ENCODE results near the gene FSCB. TPM values are rescaled to one million over a fixed set of nuclear protein-coding genes. Genes with fewer than 3 reads are reported as not detected.
"Not testable (repeated sequence)": the region's sequence is repeated elsewhere in the genome, so short reads cannot be mapped to it uniquely, and the experiment has no call there.

FSCB gene
- total RNA-seq: not detected

DNA sequence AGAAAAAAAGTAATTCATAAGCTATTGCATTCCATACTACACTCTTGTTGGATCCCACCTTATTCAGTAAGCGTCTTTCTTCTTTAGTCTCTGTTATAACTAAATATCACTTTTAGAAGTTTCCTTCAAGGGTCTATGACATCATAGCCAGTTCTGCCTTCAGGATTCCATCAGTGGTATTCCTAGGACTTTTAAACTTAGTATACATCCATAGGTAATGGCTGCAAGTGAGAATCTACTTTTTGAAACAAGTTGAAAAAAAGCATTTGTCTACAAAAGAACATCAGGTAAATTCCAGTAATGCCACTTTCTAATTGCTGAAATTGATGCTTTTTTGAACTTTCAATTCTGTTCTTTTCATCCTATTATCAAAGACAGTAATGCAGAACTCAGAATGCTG lies at the start of gene FSCB:
Gene FSCB, minus strand, starts transcription at position 101 of the 400 bp plus-strand sequence. CDS start 296 bp downstream, outside the sequence.
- no peak for DNase-seq (ENCODE audit: low spot score in 2 of 2)
- Mint-ChIP-seq H3K27ac (no peak within 1 kb of the TSS), H3K36me3 (no peaks in the 10 kb centered on the region), H3K9me3 (peaks cover 11 to 17% of the 10 kb centered on the region in 2 donors)
- ATAC-seq: no peak

GRCh38 chr14:44531658-44532057 lies 24.6 kb upstream of the FSCB start:
- Mint-ChIP-seq H3K36me3 (no peaks in the 10 kb centered on the region), H3K27ac (no peak overlapping the region), H3K9me3 (peaks cover 4 to 5% of the 10 kb centered on the region in 2 donors)
- no peak for DNase-seq (ENCODE audit: low spot score in 2 of 2)
- no peak for ATAC-seq

DNA sequence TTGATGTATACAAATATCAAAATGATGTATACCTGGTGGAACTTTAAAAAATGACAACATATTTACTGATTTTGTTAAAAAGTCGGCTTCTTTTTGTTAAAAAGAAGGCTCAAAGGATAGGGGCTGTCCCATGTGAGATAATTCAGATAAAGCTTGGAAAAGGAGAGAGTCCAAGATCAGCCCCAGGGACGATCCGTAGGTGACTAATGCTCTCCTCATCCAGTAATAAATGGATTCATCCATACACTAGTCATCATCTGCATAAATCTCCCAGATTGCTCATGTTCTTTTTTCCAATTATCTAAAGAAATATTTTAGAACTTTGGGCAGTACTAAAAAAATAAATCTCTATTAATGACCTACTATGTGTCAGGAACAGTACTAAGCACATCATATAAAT lies 23.4 kb upstream of the FSCB start:
- Mint-ChIP-seq H3K9me3 (peaks cover 4 to 5% of the 10 kb centered on the region in 2 donors), H3K36me3 (no peaks in the 10 kb centered on the region), H3K27ac (no peak overlapping the region)
- no peak for DNase-seq (ENCODE audit: low spot score in 2 of 2)
- ATAC-seq: no peak

GRCh38 chr14:44529026-44529425 lies 21.9 kb upstream of the FSCB start:
- Mint-ChIP-seq H3K36me3 (no peaks in the 10 kb centered on the region), H3K9me3 (peaks cover 4 to 5% of the 10 kb centered on the region in 2 donors), H3K27ac (no peak overlapping the region)
- DNase-seq (ENCODE audit: low spot score in 2 of 2) (no peak), ATAC-seq (no peak)

- ATAC-seq (no peak), DNase-seq (ENCODE audit: low spot score in 2 of 2) (no peak)
- Mint-ChIP-seq H3K27ac (no peak overlapping the region), H3K36me3 (no peaks in the 10 kb centered on the region), H3K9me3 (no peaks in the 10 kb centered on the region)
These were observed 21.1 kb upstream of the FSCB start for GRCh38 chr14:44528180-44528579.

- ATAC-seq: no peak
- no peak for DNase-seq (ENCODE audit: low spot score in 2 of 2)
- no peak overlapping the region for H3K27ac Mint-ChIP-seq
- peaks cover 8 to 11% of the 10 kb centered on the region in 2 donors for H3K9me3 Mint-ChIP-seq
- no peaks in the 10 kb centered on the region for H3K36me3 Mint-ChIP-seq
These were observed 18.2 kb upstream of the FSCB start for GRCh38 chr14:44525237-44525636.

GRCh38 chr14:44515668-44516067 lies 8.6 kb upstream of the FSCB start:
- DNase-seq (ENCODE audit: low spot score in 2 of 2); ATAC-seq; H3K36me3 Mint-ChIP-seq; H3K27ac Mint-ChIP-seq: not testable (repeated sequence)
- H3K9me3 Mint-ChIP-seq: peaks cover 16 to 48% of the 10 kb centered on the region in 2 donors

DNA sequence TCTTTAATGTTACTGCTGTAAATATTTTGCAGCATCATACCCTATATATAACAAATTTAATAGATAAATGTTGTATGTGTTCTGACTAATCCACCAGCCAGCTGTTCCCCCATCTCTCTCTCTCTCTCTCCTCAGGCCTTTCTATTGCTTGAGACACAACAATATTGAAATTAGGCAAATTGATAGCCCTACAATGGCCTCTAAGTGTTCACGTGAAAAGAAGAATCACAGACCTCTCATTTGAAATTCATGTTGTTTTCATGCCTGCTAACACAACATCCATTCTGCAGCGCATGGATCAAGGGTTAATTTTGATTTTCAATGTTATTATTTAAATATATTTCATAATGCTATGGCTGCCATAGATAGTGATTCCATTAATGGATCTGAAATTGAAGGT lies 1.8 kb upstream of the FSCB start:
- peaks cover 11 to 28% of the 10 kb centered on the region in 2 donors for H3K9me3 Mint-ChIP-seq
- peaks cover 0 to 5% of the 10 kb centered on the region in 2 donors for H3K36me3 Mint-ChIP-seq
- H3K27ac Mint-ChIP-seq: no peak overlapping the region
- no peak for ATAC-seq
- no peak for DNase-seq (ENCODE audit: low spot score in 2 of 2)

- no peak for DNase-seq (ENCODE audit: low spot score in 2 of 2)
- H3K36me3 Mint-ChIP-seq: no peaks in the 10 kb centered on the region
- H3K27ac Mint-ChIP-seq: no peak overlapping the region
- H3K9me3 Mint-ChIP-seq: peaks cover 10 to 11% of the 10 kb centered on the region in 2 donors
- ATAC-seq: no peak
These were observed 1.5 kb downstream of the FSCB start for GRCh38 chr14:44505588-44505987.

- DNase-seq (ENCODE audit: low spot score in 2 of 2) (no peak), ATAC-seq (no peak)
- Mint-ChIP-seq H3K27ac (no peak overlapping the region), H3K36me3 (no peaks in the 10 kb centered on the region), H3K9me3 (peaks cover 4 to 7% of the 10 kb centered on the region in 2 donors)
These were observed 9.9 kb downstream of the FSCB start for GRCh38 chr14:44497148-44497547.

DNA sequence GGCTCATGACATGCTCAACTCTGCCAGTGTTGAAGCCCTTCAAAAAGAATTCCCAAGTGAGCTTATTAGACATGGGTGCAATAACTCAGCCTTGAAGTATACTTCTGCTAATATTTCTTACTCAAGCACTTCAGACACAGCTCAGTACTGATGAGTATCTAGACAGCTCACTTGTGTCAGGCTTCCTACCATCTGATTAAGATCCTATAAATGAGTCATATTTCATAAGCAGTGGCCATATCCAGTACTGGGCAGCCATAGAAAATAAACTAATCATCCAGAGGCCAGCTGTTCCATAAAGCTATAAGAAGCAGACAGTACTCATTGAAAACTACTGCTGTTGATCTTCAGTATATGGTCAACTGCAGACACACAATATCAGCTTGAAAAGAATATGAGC lies 12.9 kb downstream of the FSCB start:
- ATAC-seq (no peak), DNase-seq (ENCODE audit: low spot score in 2 of 2) (no peak)
- Mint-ChIP-seq H3K36me3 (no peaks in the 10 kb centered on the region), H3K9me3 (peaks cover 1 to 4% of the 10 kb centered on the region in 2 donors), H3K27ac (no peak overlapping the region)

DNA sequence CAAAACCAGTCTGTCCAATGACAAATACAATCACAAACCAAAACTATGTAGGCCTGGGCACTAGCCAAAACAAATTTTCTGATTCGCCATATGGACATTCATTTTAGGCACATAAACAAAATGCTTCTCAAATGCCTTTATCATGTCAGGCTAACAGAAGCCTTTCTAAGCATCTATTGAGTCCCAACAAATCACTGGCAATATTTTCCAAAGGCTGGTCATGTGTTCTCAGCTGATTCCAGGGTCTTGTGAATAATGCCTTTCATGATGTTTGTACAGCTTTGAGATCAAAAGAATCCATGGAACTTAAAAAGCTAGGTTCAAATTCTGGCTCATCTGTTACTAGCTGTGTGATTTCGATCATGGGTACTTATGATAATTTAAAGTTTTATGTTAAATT lies 16.1 kb downstream of the FSCB start:
- peaks cover 12 to 15% of the 10 kb centered on the region in 2 donors for H3K9me3 Mint-ChIP-seq
- ATAC-seq (no peak), DNase-seq (ENCODE audit: low spot score in 2 of 2) (no peak)
- H3K27ac Mint-ChIP-seq: no peak overlapping the region
- H3K36me3 Mint-ChIP-seq: no peaks in the 10 kb centered on the region

DNA sequence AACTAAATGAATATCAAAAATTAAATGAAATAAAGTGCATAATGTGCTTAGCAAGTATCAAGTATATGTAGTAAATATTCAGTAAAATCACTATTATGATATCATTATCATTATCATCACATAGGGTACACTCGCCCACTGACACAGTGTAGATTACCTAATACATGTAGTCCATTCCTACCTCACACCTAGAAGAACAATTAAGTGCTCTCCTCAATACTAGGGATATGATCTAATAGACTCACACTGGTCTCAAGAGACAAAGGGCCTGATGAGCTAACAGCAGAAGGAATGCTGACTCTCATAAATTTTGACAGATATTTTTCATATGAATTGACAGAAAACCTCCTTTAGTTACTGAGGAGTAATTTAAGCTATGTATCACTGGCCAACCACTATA lies 29.1 kb downstream of the FSCB start:
- no peak for DNase-seq (ENCODE audit: low spot score in 2 of 2)
- no peak for ATAC-seq
- Mint-ChIP-seq H3K9me3 (peaks cover 21 to 23% of the 10 kb centered on the region in 2 donors), H3K36me3 (peaks cover 0 to 10% of the 10 kb centered on the region in 2 donors), H3K27ac (no peak overlapping the region)

GRCh38 chr14:44468771-44469170 lies 38.3 kb downstream of the FSCB start:
- DNase-seq (ENCODE audit: low spot score in 2 of 2) (no peak), ATAC-seq (no peak)
- Mint-ChIP-seq H3K9me3 (peaks cover 10 to 12% of the 10 kb centered on the region in 2 donors), H3K36me3 (no peaks in the 10 kb centered on the region), H3K27ac (no peak overlapping the region)

DNA sequence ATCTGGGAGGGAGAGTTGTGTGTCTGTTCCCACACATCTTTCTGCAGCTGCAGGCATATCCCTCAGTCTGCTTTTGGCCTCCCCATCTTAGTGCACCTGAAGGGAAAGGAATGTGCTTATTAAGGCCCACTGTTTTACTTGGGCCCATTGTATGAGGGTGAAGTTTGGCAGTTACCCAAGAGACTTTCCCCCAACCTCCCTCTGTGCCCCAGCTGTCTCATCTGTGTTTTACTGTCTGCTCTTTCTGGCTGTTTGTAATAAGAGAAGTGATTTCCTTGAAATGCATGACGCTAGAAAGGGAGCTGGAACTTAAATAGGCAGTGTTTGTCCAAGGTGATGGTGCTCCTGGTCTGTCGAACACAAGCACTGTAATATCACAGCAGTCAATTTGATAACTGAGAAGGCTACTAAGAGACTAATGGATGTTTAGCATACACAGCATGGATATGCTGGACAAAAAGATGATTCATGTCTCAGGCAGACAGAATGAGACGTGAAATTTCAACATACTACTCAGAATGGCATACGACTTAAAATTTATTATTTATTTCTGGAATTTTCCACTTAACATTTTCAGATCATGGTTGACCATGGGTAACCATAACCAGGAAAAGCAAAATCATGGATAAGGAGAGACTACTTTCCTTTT lies 43.6 kb downstream of the FSCB start:
- Mint-ChIP-seq H3K36me3 (no peaks in the 10 kb centered on the region), H3K9me3 (peaks cover 12 to 17% of the 10 kb centered on the region in 2 donors), H3K27ac (no peak overlapping the region)
- ATAC-seq: no peak
- DNase-seq (ENCODE audit: low spot score in 2 of 2): no peak

DNA sequence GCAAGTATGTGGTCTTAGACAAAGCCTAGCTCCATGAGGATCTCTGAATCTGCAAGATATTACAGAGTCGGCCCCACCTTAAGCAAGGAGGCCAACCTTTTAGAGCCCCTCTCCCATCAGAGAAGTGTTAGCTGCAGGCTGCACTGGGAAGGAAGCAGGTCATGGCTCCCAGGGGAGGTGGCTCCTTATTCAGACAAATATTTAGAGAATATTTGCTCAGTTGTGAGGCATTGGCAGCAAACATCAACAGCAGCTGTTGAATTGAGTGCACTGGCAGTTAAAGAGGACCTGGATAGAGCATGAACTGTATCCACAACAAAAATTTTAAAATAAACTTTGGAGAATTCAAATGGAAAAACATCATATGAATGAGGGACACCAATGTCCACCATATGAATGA lies 44.7 kb downstream of the FSCB start:
- H3K27ac Mint-ChIP-seq: no peak overlapping the region
- H3K9me3 Mint-ChIP-seq: peaks cover 7 to 17% of the 10 kb centered on the region in 2 donors
- DNase-seq (ENCODE audit: low spot score in 2 of 2) (no peak), ATAC-seq (no peak)
- H3K36me3 Mint-ChIP-seq: no peaks in the 10 kb centered on the region

DNA sequence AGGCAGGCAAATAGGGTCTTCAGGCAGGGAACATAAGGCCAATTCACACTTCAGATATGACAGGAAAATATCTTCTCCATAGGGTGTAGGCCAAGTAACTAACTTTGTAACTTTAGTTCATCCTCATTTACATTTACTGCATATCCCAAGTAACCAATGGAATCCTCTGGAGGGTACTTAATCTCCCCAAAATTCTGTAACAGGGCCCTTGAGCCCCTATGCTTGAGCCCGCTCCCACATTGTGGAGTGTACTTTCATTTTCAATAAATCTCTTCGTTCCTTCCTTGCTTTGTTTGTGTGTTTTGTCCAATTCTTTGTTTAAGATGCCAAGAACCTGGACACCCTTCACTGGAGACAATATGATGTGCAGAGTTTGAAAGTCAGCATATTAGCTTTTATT lies 45.3 kb downstream of the FSCB start:
- no peak overlapping the region for H3K27ac Mint-ChIP-seq
- H3K36me3 Mint-ChIP-seq: no peaks in the 10 kb centered on the region
- peaks cover 8 to 17% of the 10 kb centered on the region in 2 donors for H3K9me3 Mint-ChIP-seq
- DNase-seq (ENCODE audit: low spot score in 2 of 2) (no peak), ATAC-seq (no peak)
